NCI-H146 (cell line): Measurements from ENCODE around the gene NR2F1-AS1.

ENCODE experiments used
- DNase-seq: peaks from one replicate; lab custom pipeline; 2025; lab: John Stamatoyannopoulos, UW

Gene NR2F1-AS1

DNA sequence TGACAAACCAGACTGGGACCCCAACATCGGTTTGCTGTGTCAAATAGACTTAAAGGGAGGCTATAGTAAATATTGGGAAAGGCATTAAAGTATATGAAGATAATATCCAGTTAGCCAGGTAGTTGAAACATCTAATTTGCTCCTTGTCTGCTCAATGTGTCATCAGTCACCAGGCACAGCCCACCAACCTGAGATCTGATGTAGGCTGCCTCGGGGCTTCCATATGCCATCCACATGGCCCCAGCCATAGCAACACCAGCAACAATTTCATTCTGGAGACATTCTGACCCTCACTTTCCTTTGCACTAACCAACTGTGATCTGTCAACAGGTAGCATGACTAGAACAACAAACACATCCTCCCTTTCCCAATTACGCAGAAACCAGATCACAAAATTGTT, 196.0 kb downstream of the NR2F1-AS1 start:
- no peak for DNase-seq

DNA sequence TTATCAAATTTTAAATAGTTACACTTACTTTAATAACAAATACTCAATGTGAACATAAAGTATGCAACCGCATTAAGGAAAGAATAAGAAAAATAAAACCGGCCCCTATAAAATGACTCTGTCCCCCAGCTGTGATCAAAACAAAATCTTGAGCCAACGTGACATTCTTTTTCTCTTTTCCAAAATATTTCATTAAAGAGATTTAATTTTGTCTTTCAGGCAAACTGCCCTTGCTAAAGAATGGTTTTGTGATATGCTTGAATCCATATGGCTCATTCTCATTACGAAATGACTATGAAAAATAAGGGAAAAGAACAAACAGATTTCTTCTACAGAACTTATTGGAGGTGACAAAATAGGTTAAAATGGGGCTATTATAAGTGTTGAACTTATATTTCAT, 197.0 kb downstream of the NR2F1-AS1 start:
- DNase-seq: no peak

DNA sequence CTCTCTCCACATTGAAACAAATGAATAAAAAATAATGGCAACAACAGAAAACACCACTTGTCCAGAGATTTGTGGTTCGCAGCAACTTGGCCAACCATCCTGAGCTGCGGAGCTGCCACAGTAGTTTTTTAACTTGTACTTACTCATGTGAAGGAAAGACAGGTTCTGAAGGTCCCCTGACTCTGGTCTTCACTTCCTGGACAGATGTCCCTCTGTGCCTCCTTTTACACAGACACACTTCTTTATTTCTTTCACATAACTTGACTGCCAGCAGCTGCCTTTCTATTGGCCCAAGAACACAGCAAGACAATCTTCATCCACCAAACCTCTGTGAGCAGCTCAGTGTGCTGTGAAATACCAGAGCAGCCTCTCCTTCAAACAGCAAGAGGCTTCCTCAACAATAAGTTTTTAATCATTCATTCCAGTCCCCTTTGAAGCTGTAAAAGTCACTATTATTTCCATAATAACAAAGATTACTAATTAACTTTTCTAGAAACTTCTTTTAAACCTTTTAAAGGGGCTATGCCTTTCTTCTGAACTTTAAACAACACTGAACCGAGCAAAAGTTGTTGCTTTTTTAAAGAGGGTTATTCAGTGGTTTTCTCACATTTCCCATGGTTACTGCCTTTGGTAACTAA, 198.7 kb downstream of the NR2F1-AS1 start:
- no peak for DNase-seq

DNA sequence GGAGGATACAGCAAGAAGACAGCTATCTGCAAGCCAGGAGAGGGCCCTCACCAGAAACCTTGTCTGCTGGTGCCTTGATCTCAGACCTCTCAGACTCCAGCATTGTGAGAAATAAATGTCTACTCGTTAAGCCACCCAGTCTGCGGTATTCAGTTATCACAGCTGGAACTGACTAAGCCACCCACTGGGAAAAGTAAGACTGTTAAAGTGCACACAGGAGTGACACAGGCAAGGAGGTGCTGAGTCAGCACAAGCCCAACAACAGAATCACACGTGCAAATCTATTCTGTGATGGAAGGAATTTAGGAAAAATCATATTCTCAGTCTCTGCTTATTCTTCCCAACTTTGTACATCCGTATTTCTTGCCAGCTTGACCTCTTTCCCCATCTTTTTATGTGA, 200.0 kb downstream of the NR2F1-AS1 start:
- no peak for DNase-seq

DNA sequence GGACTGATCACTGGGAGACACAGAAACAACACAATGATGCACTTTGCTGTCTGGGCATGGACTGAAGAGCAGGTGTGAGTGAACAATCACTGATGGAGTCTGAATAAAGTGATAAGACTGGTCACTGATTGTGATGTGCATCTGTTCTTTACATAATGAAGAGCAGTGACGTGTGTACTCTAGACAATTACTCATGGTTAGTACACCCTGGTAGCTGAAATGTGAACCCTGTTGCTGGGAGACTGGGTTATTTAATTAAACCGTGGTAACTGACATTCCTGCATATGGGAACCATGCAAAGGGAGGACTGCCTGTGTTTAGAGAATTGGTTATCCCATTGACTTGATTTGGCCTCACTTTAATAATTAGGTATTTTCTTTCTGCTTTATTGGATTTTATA, 202.9 kb downstream of the NR2F1-AS1 start:
- DNase-seq: peak; percentile 83

DNA sequence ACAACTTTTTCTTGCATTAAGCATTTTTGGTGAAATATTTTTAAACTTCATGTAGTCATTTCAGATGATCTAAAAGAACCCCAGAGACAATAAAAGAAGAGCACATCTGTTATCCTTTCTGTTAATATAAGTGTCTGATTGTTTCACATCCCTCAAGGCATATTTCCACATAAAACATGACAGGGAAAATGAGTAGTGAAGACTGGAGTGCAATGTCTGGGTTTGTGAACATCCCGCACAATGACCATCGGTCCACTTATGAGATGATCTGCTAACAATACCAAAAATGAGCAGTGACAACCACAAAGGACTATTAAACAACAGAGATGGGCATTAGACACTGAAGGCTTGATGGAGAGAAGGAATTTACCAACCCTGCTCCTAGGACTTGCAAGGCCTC, 209.1 kb downstream of the NR2F1-AS1 start:
- no peak for DNase-seq

DNA sequence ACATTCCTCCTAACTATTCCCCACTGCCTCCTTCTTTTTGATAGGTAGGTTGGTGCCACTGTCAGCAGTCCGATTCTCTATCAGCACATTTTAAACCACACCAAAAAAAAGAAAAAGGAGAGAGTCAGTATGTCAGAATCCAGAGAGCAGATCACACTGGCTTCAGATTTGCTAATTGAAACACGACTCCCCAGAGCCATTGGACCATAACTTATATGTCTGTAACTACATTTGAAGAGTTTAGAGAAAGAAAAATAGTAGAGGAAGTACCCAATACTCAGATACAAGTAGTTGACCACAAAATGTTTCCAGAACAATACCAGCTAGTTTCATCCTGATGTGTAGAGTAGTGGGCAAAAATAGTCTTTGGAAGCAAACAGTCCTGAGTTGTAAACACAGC, 216.6 kb downstream of the NR2F1-AS1 start:
- DNase-seq: no peak

DNA sequence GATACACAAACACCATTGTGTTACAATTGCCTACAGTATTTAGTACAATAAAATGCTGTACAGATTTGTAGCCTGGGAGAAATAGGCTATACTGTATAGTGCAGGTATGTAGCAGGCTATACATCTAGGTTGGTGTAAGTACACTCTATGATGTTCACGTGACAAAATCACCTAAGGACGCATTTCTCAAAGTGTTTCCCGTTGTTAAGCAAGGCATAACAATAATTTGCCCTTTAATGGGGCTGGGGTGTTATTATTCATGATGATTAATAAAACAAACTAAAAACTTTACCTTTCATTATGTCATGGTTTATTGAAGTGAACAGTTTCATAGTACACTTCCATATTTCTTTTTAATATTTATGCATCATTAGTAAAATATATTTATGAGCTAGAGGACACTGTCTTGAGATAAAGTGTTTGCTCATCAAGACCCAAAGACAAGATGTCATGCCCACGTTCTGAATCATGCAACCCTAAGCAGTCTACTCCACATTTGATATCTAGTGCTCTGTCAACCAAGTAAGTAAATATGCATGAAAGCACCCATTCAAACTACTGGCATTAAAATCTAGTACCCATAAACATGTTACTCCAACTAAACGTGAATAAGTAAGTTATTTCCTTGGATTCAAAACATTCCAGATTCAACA, 220.5 kb downstream of the NR2F1-AS1 start:
- DNase-seq: no peak

DNA sequence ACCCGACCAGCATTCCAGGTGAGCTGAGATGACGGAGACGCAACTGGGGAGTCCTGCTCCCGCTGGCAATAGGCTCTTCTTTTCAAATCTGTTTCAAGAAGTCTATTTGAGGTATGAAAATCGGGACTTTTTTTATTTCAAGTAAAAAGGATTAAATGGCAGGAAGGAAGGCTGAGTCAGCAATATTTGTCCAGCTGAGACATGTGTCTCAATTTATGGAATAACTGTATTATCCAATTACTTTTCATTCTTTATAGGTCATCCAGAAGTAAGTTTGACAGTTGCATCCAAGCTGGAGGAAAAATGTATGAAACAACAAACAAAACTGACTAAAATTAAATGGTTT, 221.1 kb downstream of the NR2F1-AS1 start:
- no peak for DNase-seq
